Stimulated activated naive B cell treated with anti-CD40 and anti-IgM and Interleukin-4, amounts not matched to agents 10 μg/mL and 1 μg/mL and 100 μg/mL, for 72 hours (primary cell): ENCODE data around the gene PPEF2.
"Not testable (repeated sequence)": the region's sequence is repeated elsewhere in the genome, so short reads cannot be mapped to it uniquely, and the experiment has no call there.

Experiments used
- ATAC-seq, 2 donors: fragments of 150-1000 bp; cut with Tn5 transposase; replicated peaks; 2 replicates each; pipeline ENCODE4 v1.10.0; 2021; ENCODE audit warnings: moderate library complexity in 1 of 2
- DNase-seq: peaks from one replicate; pipeline ENCODE4 v3.0.0; 2021
- H3K27ac Mint-ChIP-seq: one replicate; pipeline ENCODE4 v1.8.0; 2022; ENCODE audit warnings: mild to moderate bottlenecking, mixed read lengths
- H3K27me3 Mint-ChIP-seq, 2 donors: one replicate each; pipeline ENCODE4 v1.8.0; 2022; ENCODE audit warnings: mixed read lengths in 2 of 2
- H3K36me3 Mint-ChIP-seq, 2 donors: one replicate each; pipeline ENCODE4 v1.8.0; 2022; ENCODE audit warnings: mixed read lengths in 2 of 2, mild to moderate bottlenecking in 1 of 2
- H3K4me1 Mint-ChIP-seq, 2 donors: one replicate each; pipeline ENCODE4 v1.8.0; 2022; ENCODE audit warnings: mixed read lengths in 2 of 2, mild to moderate bottlenecking in 1 of 2
- H3K4me3 Mint-ChIP-seq, 2 donors: one replicate each; pipeline ENCODE4 v1.8.0; 2022; ENCODE audit warnings: mild to moderate bottlenecking in 2 of 2, mixed read lengths in 2 of 2, moderate library complexity in 1 of 2
- H3K9me3 Mint-ChIP-seq, 2 donors: one replicate each; pipeline ENCODE4 v1.8.0; 2022; ENCODE audit warnings: mixed read lengths in 2 of 2, mild to moderate bottlenecking in 1 of 2

Gene PPEF2

DNA sequence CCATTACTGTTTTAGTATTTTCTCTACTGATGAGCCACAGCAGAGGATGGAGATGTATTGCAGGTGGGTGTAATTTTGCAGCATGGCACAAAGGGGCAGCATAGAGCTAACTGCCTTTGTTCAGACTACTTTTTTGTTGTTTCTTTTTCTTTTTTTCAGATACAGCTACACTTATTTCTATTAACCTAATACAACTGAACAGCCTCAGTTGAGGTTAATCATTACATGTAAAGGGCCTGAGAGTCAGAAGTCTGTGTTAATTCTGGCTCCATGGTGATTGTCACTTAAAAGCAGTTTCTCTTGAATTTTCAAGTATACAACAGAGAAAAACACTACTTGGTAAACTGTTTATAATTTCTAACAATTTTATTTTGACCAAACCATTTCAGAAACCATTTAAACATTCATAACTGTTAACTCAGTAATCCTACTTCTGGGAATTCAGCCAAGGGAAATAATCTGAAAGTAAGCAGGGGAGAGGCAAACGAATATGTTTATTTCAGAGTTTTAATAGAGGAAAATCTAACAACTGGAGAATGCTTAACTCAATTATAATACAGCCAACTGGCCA is 13.9 kb upstream of the PPEF2 start:
- Mint-ChIP-seq H3K27ac (no peak overlapping the region), H3K36me3 (peaks cover 29 to 44% of the 10 kb centered on the region in 2 donors), H3K27me3 (no peaks in the 10 kb centered on the region), H3K4me3 (no peak overlapping the region), H3K4me1 (no peaks in the 10 kb centered on the region), H3K9me3 (no peaks in the 10 kb centered on the region)
- peak; percentile 67 to 79 for ATAC-seq
- DNase-seq: no peak

GRCh38 chr4:75912968-75913367 is 10.7 kb upstream of the PPEF2 start:
- H3K36me3 Mint-ChIP-seq: peaks cover 24 to 35% of the 10 kb centered on the region in 2 donors
- H3K4me3 Mint-ChIP-seq: no peak overlapping the region
- H3K9me3 Mint-ChIP-seq: peaks cover 0 to 10% of the 10 kb centered on the region in 2 donors
- H3K27ac Mint-ChIP-seq: no peak overlapping the region
- ATAC-seq (no peak), DNase-seq (no peak)
- peaks cover 0 to 6% of the 10 kb centered on the region in 2 donors for H3K4me1 Mint-ChIP-seq
- H3K27me3 Mint-ChIP-seq: no peaks in the 10 kb centered on the region

- peaks cover 22 to 30% of the 10 kb centered on the region in 2 donors for H3K36me3 Mint-ChIP-seq
- H3K4me1 Mint-ChIP-seq, DNase-seq, H3K4me3 Mint-ChIP-seq, ATAC-seq, H3K27me3 Mint-ChIP-seq, H3K27ac Mint-ChIP-seq: not testable (repeated sequence)
- H3K9me3 Mint-ChIP-seq: peaks cover 0 to 10% of the 10 kb centered on the region in 2 donors
These were observed 8.6 kb upstream of the PPEF2 start for GRCh38 chr4:75910831-75911230.

DNA sequence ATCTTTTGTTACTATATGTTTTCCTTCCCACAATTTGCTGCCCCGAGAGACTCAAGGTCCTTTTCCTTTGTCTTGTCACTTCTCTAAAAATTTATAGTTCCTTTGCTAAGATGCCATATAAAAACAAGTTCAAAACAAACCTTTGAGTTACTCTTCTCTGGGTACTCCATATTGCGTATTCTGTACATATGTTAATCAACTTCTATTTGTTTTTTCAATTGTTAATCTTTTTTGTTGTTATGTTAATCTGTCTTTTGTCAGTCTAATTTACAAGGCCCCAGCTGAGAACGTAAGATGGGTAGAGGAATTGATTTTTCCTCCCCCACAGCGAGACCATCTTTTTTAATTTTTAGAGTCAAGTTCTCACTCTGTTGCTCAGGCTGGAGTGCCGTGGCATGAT is 7.2 kb upstream of the PPEF2 start:
- peaks cover 22 to 27% of the 10 kb centered on the region in 2 donors for H3K36me3 Mint-ChIP-seq
- peaks cover 0 to 8% of the 10 kb centered on the region in 2 donors for H3K4me1 Mint-ChIP-seq
- peaks cover 0 to 10% of the 10 kb centered on the region in 2 donors for H3K9me3 Mint-ChIP-seq
- H3K27me3 Mint-ChIP-seq: peaks cover 4 to 9% of the 10 kb centered on the region in 2 donors
- no peak overlapping the region for H3K4me3 Mint-ChIP-seq
- no peak for DNase-seq
- peak overlapping the region; percentile 20 for H3K27ac Mint-ChIP-seq
- no peak for ATAC-seq

DNA sequence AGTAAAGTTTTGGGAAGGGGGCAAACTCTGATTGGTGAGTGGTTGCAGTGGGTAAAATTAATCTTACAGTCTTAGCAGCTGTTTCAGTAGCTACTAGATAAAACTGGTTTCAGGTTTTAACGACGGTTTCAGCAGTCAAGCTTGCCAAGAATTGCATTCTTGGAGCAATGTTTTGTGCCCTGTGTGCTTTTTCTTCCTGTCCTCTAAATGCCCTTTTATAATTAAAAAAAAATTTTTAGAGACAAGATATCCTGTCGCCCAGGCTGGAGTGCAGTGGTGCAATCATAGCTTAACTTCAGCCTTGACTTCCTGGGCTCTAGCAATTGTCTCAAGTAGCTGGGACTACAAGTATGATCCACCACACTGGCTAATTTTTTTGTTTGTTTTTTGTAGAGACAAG is 6.3 kb upstream of the PPEF2 start:
- Mint-ChIP-seq H3K27ac (no peak overlapping the region), H3K4me3 (no peak overlapping the region), H3K36me3 (peaks cover 19 to 22% of the 10 kb centered on the region in 2 donors), H3K27me3 (peaks cover 10 to 15% of the 10 kb centered on the region in 2 donors), H3K4me1 (peaks cover 0 to 8% of the 10 kb centered on the region in 2 donors), H3K9me3 (peaks cover 0 to 10% of the 10 kb centered on the region in 2 donors)
- ATAC-seq (no peak), DNase-seq (no peak)

- Mint-ChIP-seq H3K27ac (no peak overlapping the region), H3K27me3 (peaks cover 10 to 15% of the 10 kb centered on the region in 2 donors), H3K4me3 (no peak overlapping the region), H3K4me1 (peaks cover 0 to 8% of the 10 kb centered on the region in 2 donors), H3K9me3 (peaks cover 0 to 10% of the 10 kb centered on the region in 2 donors), H3K36me3 (peaks cover 15 to 18% of the 10 kb centered on the region in 2 donors)
- DNase-seq (no peak), ATAC-seq (no peak)
These were observed 5.7 kb upstream of the PPEF2 start for GRCh38 chr4:75907966-75908365.

- H3K9me3 Mint-ChIP-seq: peaks cover 0 to under 1% of the 10 kb centered on the region in 2 donors
- DNase-seq (no peak), ATAC-seq (no peak)
- H3K36me3 Mint-ChIP-seq: no peaks in the 10 kb centered on the region
- peaks cover 12 to 26% of the 10 kb centered on the region in 2 donors for H3K4me1 Mint-ChIP-seq
- H3K4me3 Mint-ChIP-seq: no peak overlapping the region
- no peak overlapping the region for H3K27ac Mint-ChIP-seq
- peaks cover 10 to 15% of the 10 kb centered on the region in 2 donors for H3K27me3 Mint-ChIP-seq
These were observed 1.8 kb upstream of the PPEF2 start for GRCh38 chr4:75904076-75904475.

GRCh38 chr4:75898536-75898935 is 3.7 kb downstream of the PPEF2 start:
- DNase-seq (no peak), ATAC-seq (no peak)
- peaks cover 0 to 3% of the 10 kb centered on the region in 2 donors for H3K36me3 Mint-ChIP-seq
- peaks cover 0 to 3% of the 10 kb centered on the region in 2 donors for H3K27me3 Mint-ChIP-seq
- peaks cover 2 to 4% of the 10 kb centered on the region in 2 donors for H3K9me3 Mint-ChIP-seq
- peaks cover 14 to 22% of the 10 kb centered on the region in 2 donors for H3K4me1 Mint-ChIP-seq
- H3K27ac Mint-ChIP-seq: no peak overlapping the region
- no peak overlapping the region for H3K4me3 Mint-ChIP-seq

- H3K27me3 Mint-ChIP-seq: peaks cover 0 to 3% of the 10 kb centered on the region in 2 donors
- H3K9me3 Mint-ChIP-seq: peaks cover 2 to 4% of the 10 kb centered on the region in 2 donors
- ATAC-seq (peak; percentile 75 to 87), DNase-seq (no peak)
- peaks cover 2 to 5% of the 10 kb centered on the region in 2 donors for H3K4me1 Mint-ChIP-seq
- no peak overlapping the region for H3K27ac Mint-ChIP-seq
- H3K36me3 Mint-ChIP-seq: peaks cover 0 to 3% of the 10 kb centered on the region in 2 donors
- no peak overlapping the region for H3K4me3 Mint-ChIP-seq
These were observed 6.4 kb downstream of the PPEF2 start for GRCh38 chr4:75895744-75896314.

- Mint-ChIP-seq H3K27me3 (peaks cover 9 to 13% of the 10 kb centered on the region in 2 donors), H3K4me1 (peaks cover 2 to 5% of the 10 kb centered on the region in 2 donors), H3K27ac (no peak overlapping the region), H3K9me3 (no peaks in the 10 kb centered on the region), H3K36me3 (no peaks in the 10 kb centered on the region), H3K4me3 (no peak overlapping the region)
- peak; percentile 41 to 50 for ATAC-seq
- no peak for DNase-seq
These were observed 9.7 kb downstream of the PPEF2 start for GRCh38 chr4:75892508-75892907.

DNA sequence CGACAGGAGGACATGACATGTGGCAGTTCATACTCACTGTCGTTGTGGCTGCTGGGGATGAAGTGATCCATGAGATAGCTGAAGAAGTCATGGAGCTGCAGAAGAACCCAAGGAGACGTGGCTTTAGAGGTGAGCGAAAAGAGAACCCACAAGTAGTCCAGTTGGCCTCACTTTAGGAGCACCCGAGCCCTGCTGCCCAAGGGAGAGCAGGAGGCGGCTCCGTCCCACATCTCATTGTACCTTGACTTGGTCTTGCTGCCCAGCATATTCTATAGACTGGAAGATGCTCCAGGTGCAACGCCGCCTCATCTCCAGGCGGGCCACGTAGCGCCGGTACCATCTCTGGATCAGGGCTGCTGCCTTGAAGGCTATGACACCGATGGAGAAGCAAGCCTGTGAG is 10.6 kb downstream of the PPEF2 start:
- DNase-seq (no peak), ATAC-seq (no peak)
- H3K36me3 Mint-ChIP-seq: no peaks in the 10 kb centered on the region
- H3K4me3 Mint-ChIP-seq: no peak overlapping the region
- no peak overlapping the region for H3K27ac Mint-ChIP-seq
- peaks cover 2 to 5% of the 10 kb centered on the region in 2 donors for H3K4me1 Mint-ChIP-seq
- peaks cover 9 to 13% of the 10 kb centered on the region in 2 donors for H3K27me3 Mint-ChIP-seq
- H3K9me3 Mint-ChIP-seq: no peaks in the 10 kb centered on the region

DNA sequence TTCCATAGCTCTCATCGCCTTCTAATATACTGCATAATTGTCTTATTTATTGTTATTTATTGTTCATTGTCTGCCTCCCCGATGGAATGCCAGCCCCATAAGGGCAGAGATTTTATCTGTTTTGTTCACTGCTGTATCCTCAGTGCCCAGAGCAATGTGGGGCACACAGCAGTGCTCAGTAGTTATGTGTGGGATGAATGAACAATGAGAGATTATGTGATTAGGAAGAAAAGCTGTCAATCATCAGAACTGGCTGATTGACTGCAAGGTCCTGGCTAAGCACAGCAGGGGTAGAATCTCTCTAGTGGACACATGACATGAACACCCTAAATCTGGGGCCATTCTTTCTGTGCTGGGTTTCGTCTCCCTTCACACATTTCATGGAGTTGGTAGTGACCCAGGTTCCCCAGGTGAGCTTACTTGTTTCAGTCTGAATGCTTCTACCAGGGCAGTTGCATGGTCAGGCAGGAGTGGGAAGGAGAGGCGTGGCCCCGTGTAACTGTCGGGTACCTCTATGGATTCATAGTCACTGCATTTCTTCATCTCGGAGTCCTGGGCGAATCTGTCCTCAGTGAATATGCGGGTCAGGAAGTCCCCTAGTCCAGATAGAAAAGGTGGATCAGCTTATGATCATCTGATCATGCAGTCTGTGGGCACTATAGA is 12.6 kb downstream of the PPEF2 start:
- DNase-seq (no peak), ATAC-seq (no peak)
- H3K36me3 Mint-ChIP-seq: no peaks in the 10 kb centered on the region
- no peaks in the 10 kb centered on the region for H3K4me1 Mint-ChIP-seq
- no peaks in the 10 kb centered on the region for H3K9me3 Mint-ChIP-seq
- no peak overlapping the region for H3K27ac Mint-ChIP-seq
- peaks cover 9 to 13% of the 10 kb centered on the region in 2 donors for H3K27me3 Mint-ChIP-seq
- no peak overlapping the region for H3K4me3 Mint-ChIP-seq

- Mint-ChIP-seq H3K4me1 (no peaks in the 10 kb centered on the region), H3K9me3 (no peaks in the 10 kb centered on the region), H3K27me3 (peaks cover 9 to 13% of the 10 kb centered on the region in 2 donors), H3K27ac (no peak overlapping the region), H3K4me3 (no peak overlapping the region), H3K36me3 (no peaks in the 10 kb centered on the region)
- DNase-seq (no peak), ATAC-seq (no peak)
These were observed 16.1 kb downstream of the PPEF2 start for GRCh38 chr4:75886104-75886503.

GRCh38 chr4:75881476-75881875 is 20.8 kb downstream of the PPEF2 start:
- H3K27ac Mint-ChIP-seq: no peak overlapping the region
- no peak for DNase-seq
- no peaks in the 10 kb centered on the region for H3K9me3 Mint-ChIP-seq
- peaks cover 3 to 8% of the 10 kb centered on the region in 2 donors for H3K27me3 Mint-ChIP-seq
- no peaks in the 10 kb centered on the region for H3K4me1 Mint-ChIP-seq
- no peaks in the 10 kb centered on the region for H3K36me3 Mint-ChIP-seq
- no peak for ATAC-seq
- H3K4me3 Mint-ChIP-seq: no peak overlapping the region

DNA sequence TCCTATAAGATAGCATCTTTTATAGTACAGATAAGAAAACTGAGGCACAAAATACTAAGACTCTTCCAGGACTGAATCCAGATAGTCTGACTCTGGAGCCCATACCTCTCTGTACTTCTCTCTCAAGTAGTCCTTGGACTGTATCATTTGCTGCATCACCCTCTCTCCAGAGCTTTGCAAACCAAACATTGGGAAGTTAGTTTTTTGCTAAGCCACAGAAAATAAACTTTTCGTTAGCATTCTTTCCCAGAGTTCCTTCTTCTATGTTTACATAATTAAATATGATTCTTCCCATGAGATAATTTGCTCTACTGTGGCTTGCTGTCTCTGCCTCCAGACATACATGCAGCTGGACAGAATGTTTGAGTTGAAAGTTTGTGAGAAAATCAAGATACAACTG is 22.0 kb downstream of the PPEF2 start:
- Mint-ChIP-seq H3K4me1 (no peaks in the 10 kb centered on the region), H3K9me3 (no peaks in the 10 kb centered on the region)

More for the DNA sequence above, 22.0 kb downstream of the PPEF2 start:
- peaks cover 7 to 18% of the 10 kb centered on the region in 2 donors for H3K27me3 Mint-ChIP-seq
- DNase-seq (no peak), ATAC-seq (no peak)
- H3K36me3 Mint-ChIP-seq: no peaks in the 10 kb centered on the region
- H3K4me3 Mint-ChIP-seq: no peak overlapping the region
- H3K27ac Mint-ChIP-seq: no peak overlapping the region
